ENCODE data around the gene DDHD1. TPM values are rescaled to one million over a fixed set of nuclear protein-coding genes. Genes with fewer than 3 reads are reported as not detected.

DDHD1 gene
- total RNA-seq, 1 experiment from 2014 or later: 10.6 TPM

- TF ChIP-seq EZH2phosphoT487 (IDR thresholded peaks at IDR 0.05; ENCODE audit: borderline replicate concordance, low read length) (no peak), EZH2 (IDR thresholded peaks at IDR 0.05; ENCODE audit: low read length, unreplicated experiment) (no peak)
- TF ChIP-seq, protein P1, sequence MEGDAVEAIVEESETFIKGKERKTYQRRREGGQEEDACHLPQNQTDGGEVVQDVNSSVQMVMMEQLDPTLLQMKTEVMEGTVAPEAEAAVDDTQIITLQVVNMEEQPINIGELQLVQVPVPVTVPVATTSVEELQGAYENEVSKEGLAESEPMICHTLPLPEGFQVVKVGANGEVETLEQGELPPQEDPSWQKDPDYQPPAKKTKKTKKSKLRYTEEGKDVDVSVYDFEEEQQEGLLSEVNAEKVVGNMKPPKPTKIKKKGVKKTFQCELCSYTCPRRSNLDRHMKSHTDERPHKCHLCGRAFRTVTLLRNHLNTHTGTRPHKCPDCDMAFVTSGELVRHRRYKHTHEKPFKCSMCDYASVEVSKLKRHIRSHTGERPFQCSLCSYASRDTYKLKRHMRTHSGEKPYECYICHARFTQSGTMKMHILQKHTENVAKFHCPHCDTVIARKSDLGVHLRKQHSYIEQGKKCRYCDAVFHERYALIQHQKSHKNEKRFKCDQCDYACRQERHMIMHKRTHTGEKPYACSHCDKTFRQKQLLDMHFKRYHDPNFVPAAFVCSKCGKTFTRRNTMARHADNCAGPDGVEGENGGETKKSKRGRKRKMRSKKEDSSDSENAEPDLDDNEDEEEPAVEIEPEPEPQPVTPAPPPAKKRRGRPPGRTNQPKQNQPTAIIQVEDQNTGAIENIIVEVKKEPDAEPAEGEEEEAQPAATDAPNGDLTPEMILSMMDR (conservative IDR thresholded peaks at IDR 0.05; ENCODE audit: low read depth, low read length): no peak
- intact Hi-C loops (cut with micrococcal nuclease): no loop called here
- no peaks in the 10 kb centered on the region for H3K9me3 ChIP-seq (ENCODE audit: low read length)
- CTCF ChIA-PET: no interaction called here
- no peaks in the 10 kb centered on the region for H3K9me2 ChIP-seq (replicated peaks; ENCODE audit: low read length)
- no peaks in the 10 kb centered on the region for H3F3A ChIP-seq (ENCODE audit: low read length, unreplicated experiment)
- BruUV-seq (replicated peaks): no TSS peak
- H3K4me3 ChIP-seq (ENCODE audit: low read length): no peak overlapping the region
- H3K4me1 ChIP-seq (ENCODE audit: insufficient read depth, low read length): no peaks in the 10 kb centered on the region
- H3K36me3 ChIP-seq (ENCODE audit: low read depth, low read length): no peaks in the 10 kb centered on the region
- no peaks in the 10 kb centered on the region for H4K20me1 ChIP-seq (ENCODE audit: low read length)
- H3K4me2 ChIP-seq (ENCODE audit: low read length): no peak overlapping the region
- H2AFZ ChIP-seq (ENCODE audit: low read length): no peak overlapping the region
- no peak overlapping the region for H3K9ac ChIP-seq (ENCODE audit: low read length)
- no peak for DNase-seq
- H3K27ac ChIP-seq (ENCODE audit: low read length): no peak overlapping the region
- POLR2A ChIA-PET (ENCODE audit: unreplicated experiment): no interaction called here
- H3K79me2 ChIP-seq (ENCODE audit: low read length): no peaks in the 10 kb centered on the region
- no peaks in the 10 kb centered on the region for H3K27me3 ChIP-seq (ENCODE audit: low read length)
- no peak for ATAC-seq
Observed at GRCh38 chr14:53175375-53175774, 22.3 kb upstream of the DDHD1 start.

DNA sequence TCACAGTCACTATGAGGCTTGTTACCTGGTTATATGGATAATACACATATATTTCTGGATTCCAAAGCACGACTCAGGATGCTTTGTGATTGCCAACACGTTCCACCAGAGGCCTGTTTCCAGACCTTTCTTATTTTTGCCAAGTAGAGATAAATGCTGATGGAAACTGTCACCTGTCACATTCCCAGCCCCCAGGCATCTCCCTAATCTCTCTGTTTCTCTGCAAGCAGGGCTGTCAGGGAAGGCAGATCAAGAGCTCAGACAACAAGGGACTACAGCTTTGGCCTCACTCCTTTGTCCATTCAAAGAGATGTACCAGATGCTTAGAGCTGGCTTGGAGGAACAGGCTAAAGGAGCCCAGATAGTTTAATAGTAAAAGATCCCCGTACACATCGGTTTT, 21.8 kb upstream of the DDHD1 start:
- Histone ChIP-seq H3K9me2 (replicated peaks; ENCODE audit: low read length) (no peaks in the 10 kb centered on the region), H3K9me3 (ENCODE audit: low read length) (no peaks in the 10 kb centered on the region), H3K36me3 (ENCODE audit: low read depth, low read length) (no peaks in the 10 kb centered on the region), H3K9ac (ENCODE audit: low read length) (no peak overlapping the region), H3K27ac (ENCODE audit: low read length) (no peak overlapping the region), H3K4me2 (ENCODE audit: low read length) (no peak overlapping the region), H2AFZ (ENCODE audit: low read length) (no peak overlapping the region), H3K27me3 (ENCODE audit: low read length) (no peaks in the 10 kb centered on the region), H4K20me1 (ENCODE audit: low read length) (no peaks in the 10 kb centered on the region), H3K4me1 (ENCODE audit: insufficient read depth, low read length) (no peaks in the 10 kb centered on the region), H3K4me3 (ENCODE audit: low read length) (no peak overlapping the region), H3F3A (ENCODE audit: low read length, unreplicated experiment) (no peaks in the 10 kb centered on the region), H3K79me2 (ENCODE audit: low read length) (no peaks in the 10 kb centered on the region)
- ChIA-PET POLR2A (ENCODE audit: unreplicated experiment) (no interaction called here), CTCF (no interaction called here)
- TF ChIP-seq, protein P1 (conservative IDR thresholded peaks at IDR 0.05; ENCODE audit: low read depth, low read length): no peak
- TF ChIP-seq EZH2 (IDR thresholded peaks at IDR 0.05; ENCODE audit: low read length, unreplicated experiment): no peak
- no peak for TF ChIP-seq EZH2phosphoT487 (IDR thresholded peaks at IDR 0.05; ENCODE audit: borderline replicate concordance, low read length)
- no peak for DNase-seq
- ATAC-seq: no peak
- intact Hi-C loops (cut with micrococcal nuclease): no loop called here
- BruUV-seq (replicated peaks): no TSS peak

GRCh38 chr14:53168786-53169185, 15.7 kb upstream of the DDHD1 start:
- intact Hi-C loops (cut with micrococcal nuclease): no loop called here
- H4K20me1 ChIP-seq (ENCODE audit: low read length): no peaks in the 10 kb centered on the region
- no peak overlapping the region for H3K9ac ChIP-seq (ENCODE audit: low read length)
- H3K9me3 ChIP-seq (ENCODE audit: low read length): no peaks in the 10 kb centered on the region
- H3K36me3 ChIP-seq (ENCODE audit: low read depth, low read length): no peaks in the 10 kb centered on the region
- no peak for ATAC-seq
- H3K4me2 ChIP-seq (ENCODE audit: low read length): no peak overlapping the region
- H3K27ac ChIP-seq (ENCODE audit: low read length): no peak overlapping the region
- POLR2A ChIA-PET (ENCODE audit: unreplicated experiment): no interaction called here
- no peak overlapping the region for H2AFZ ChIP-seq (ENCODE audit: low read length)
- H3K9me2 ChIP-seq (replicated peaks; ENCODE audit: low read length): no peaks in the 10 kb centered on the region
- CTCF ChIA-PET: no interaction called here
- H3K79me2 ChIP-seq (ENCODE audit: low read length): no peaks in the 10 kb centered on the region
- H3F3A ChIP-seq (ENCODE audit: low read length, unreplicated experiment): no peaks in the 10 kb centered on the region
- no TSS peak for BruUV-seq (replicated peaks)
- no peak for TF ChIP-seq EZH2phosphoT487 (IDR thresholded peaks at IDR 0.05; ENCODE audit: borderline replicate concordance, low read length)
- H3K4me1 ChIP-seq (ENCODE audit: insufficient read depth, low read length): no peaks in the 10 kb centered on the region; the same call in 1 of the 2 replicates
- no peak for DNase-seq
- no peaks in the 10 kb centered on the region for H3K27me3 ChIP-seq (ENCODE audit: low read length)
- no peak overlapping the region for H3K4me3 ChIP-seq (ENCODE audit: low read length)
